Common myeloid progenitor, CD34-positive (primary cell): Measurements from ENCODE around the gene EEA1.

ENCODE experiments used
- CTCF ChIA-PET: fragments of 350-600 bp; sonication (Branson Sonifier 250); formaldehyde crosslinking; loops from one replicate; lab custom pipeline; 2021; ENCODE audit warnings: antibody characterized with exemption; lab: Charles Lee
- POLR2A ChIA-PET: fragments of 350-600 bp; sonication (Branson Sonifier 250); formaldehyde crosslinking; loops from one replicate; lab custom pipeline; 2021; ENCODE audit warnings: antibody characterized with exemption; lab: Charles Lee
- DNase-seq, 3 donors: peaks; one replicate each; pipeline versions ENCODE4 v3.0.0 to v3.0.0-alpha.2; 2013
- H3K27ac ChIP-seq, 2 experiments: 1 replicate in 1 of 2; 2 replicates in 1 of 2; pipeline ENCODE4 v1.7.0; 2013; ENCODE audit warnings: inconsistent platforms in 2 of 2, low read length in 2 of 2, mild to moderate bottlenecking in 2 of 2, low read depth in 1 of 2, moderate library complexity in 1 of 2; ENCODE audit not compliant: severe bottlenecking in 2 of 2, insufficient read depth in 1 of 2, poor library complexity in 1 of 2
- H3K27me3 ChIP-seq, 5 experiments: replicated peaks in 2 of 5; 1 replicate in 3 of 5; 2 replicates in 2 of 5; pipeline versions ENCODE4 v1.6.1 to v1.7.0; 2013; ENCODE audit warnings: low read length in 4 of 5, mild to moderate bottlenecking in 2 of 5, moderate library complexity in 2 of 5, inconsistent platforms in 1 of 5; ENCODE audit not compliant: insufficient read depth in 5 of 5, control insufficient read depth in 4 of 5
- H3K36me3 ChIP-seq, 4 experiments: 1 replicate in 2 of 4; 2 replicates in 2 of 4; pipeline versions ENCODE4 v1.6.1 to v1.7.0; 2013; ENCODE audit warnings: low read length in 3 of 4, control low read depth in 1 of 4, mild to moderate bottlenecking in 1 of 4; ENCODE audit not compliant: control insufficient read depth in 4 of 4, insufficient read depth in 4 of 4
- H3K4me1 ChIP-seq, 4 experiments: 1 replicate in 3 of 4; 2 replicates in 1 of 4; pipeline versions ENCODE4 v1.6.1 to v1.7.1; 2013; ENCODE audit warnings: low read length in 3 of 4, mild to moderate bottlenecking in 3 of 4, control low read depth in 1 of 4, inconsistent platforms in 1 of 4, moderate library complexity in 1 of 4; ENCODE audit not compliant: control insufficient read depth in 4 of 4, insufficient read depth in 4 of 4; ENCODE audit errors: control extremely low read depth in 1 of 4
- H3K4me3 ChIP-seq, 7 experiments: 1 replicate in 4 of 7; 2 replicates in 3 of 7; pipeline versions ENCODE4 v1.5.1 to v1.7.0; 2013; ENCODE audit warnings: mild to moderate bottlenecking in 7 of 7, low read length in 6 of 7, moderate library complexity in 6 of 7, inconsistent platforms in 2 of 7, low read depth in 2 of 7, control low read depth in 1 of 7; ENCODE audit not compliant: insufficient read depth in 4 of 7, control insufficient read depth in 1 of 7; ENCODE audit errors: extremely low read depth in 1 of 7
- H3K9me3 ChIP-seq, 5 experiments: 1 replicate in 4 of 5; 2 replicates in 1 of 5; pipeline versions ENCODE4 v1.6.1 to v1.7.1; 2013; ENCODE audit warnings: low read length in 4 of 5, mild to moderate bottlenecking in 2 of 5, inconsistent platforms in 1 of 5, low read depth in 1 of 5, moderate library complexity in 1 of 5; ENCODE audit not compliant: control insufficient read depth in 4 of 5, insufficient read depth in 2 of 5; ENCODE audit errors: control extremely low read depth in 1 of 5
- WGBS: methylation state at CpG from one replicate; pipeline ENCODE4 v1.1.5; 2013; ENCODE audit not compliant: insufficient coverage; 5-methylcytosine and 5-hydroxymethylcytosine counted together

EEA1 gene

GRCh38 chr12:92726850-92727249 lies 202.2 kb downstream of the EEA1 start:
- Histone ChIP-seq H3K4me1 (no peaks in the 10 kb centered on the region), H3K36me3 (no peaks in the 10 kb centered on the region), H3K4me3 (no peak overlapping the region), H3K9me3 (peaks cover 0 to 5% (median 1%) of the 10 kb centered on the region in 5 experiments), H3K27me3 (no peaks in the 10 kb centered on the region), H3K27ac (no peak overlapping the region)
- POLR2A ChIA-PET = no interaction called here
- 96% methylated on average over 3 of the region's 4 CpGs for WGBS
- no peak for DNase-seq
- CTCF ChIA-PET = interaction anchor here (0.6 kb wide), 1 partner anchor 1873 kb away, joined by 3 read pairs; no protein-coding TSS in a partner anchor

GRCh38 chr12:92722897-92723296 lies 206.2 kb downstream of the EEA1 start:
- WGBS = 100% methylated on average over 3 of the region's 3 CpGs
- ChIA-PET POLR2A (no interaction called here), CTCF (no interaction called here)

GRCh38 chr12:92721656-92722055 lies 207.4 kb downstream of the EEA1 start:
- peaks cover 0 to 5% (median 1%) of the 10 kb centered on the region in 5 experiments for H3K9me3 ChIP-seq
- H3K36me3 ChIP-seq = no peaks in the 10 kb centered on the region
- ChIA-PET POLR2A (interaction anchor here (0.7 kb wide), 1 partner anchor 82 kb away, joined by 4 read pairs; no protein-coding TSS in a partner anchor), CTCF (no interaction called here)
- no peak for DNase-seq
- no peaks in the 10 kb centered on the region for H3K27me3 ChIP-seq
- H3K27ac ChIP-seq = no peak overlapping the region
- WGBS = no CpG with 5 or more reads among the region's 1 CpG
- no peak overlapping the region for H3K4me3 ChIP-seq
- H3K4me1 ChIP-seq = no peaks in the 10 kb centered on the region

More at GRCh38 chr12:92722897-92723296, 206.2 kb downstream of the EEA1 start:
- no peaks in the 10 kb centered on the region for H3K36me3 ChIP-seq
- no peak overlapping the region for H3K4me3 ChIP-seq
- no peak overlapping the region for H3K27ac ChIP-seq
- no peak for DNase-seq
- H3K4me1 ChIP-seq = no peaks in the 10 kb centered on the region
- H3K27me3 ChIP-seq = no peaks in the 10 kb centered on the region
- H3K9me3 ChIP-seq = peaks cover 0 to 5% (median 1%) of the 10 kb centered on the region in 5 experiments

- no peaks in the 10 kb centered on the region for H3K36me3 ChIP-seq
- H3K27me3 ChIP-seq = no peaks in the 10 kb centered on the region
- peaks cover 0 to 5% (median 1%) of the 10 kb centered on the region in 5 experiments for H3K9me3 ChIP-seq
- H3K4me3 ChIP-seq = no peak overlapping the region
- no peaks in the 10 kb centered on the region for H3K4me1 ChIP-seq
- no peak for DNase-seq
- CTCF ChIA-PET = no interaction called here
- POLR2A ChIA-PET = interaction anchor here (0.7 kb wide), 1 partner anchor 82 kb away, joined by 4 read pairs; no protein-coding TSS in a partner anchor
- H3K27ac ChIP-seq = no peak overlapping the region
- 76% methylated on average over 6 of the region's 8 CpGs for WGBS
Measured at GRCh38 chr12:92721130-92721529, 208.0 kb downstream of the EEA1 start.
